ENCODE data around the gene TMEM131L.

Gene TMEM131L

DNA sequence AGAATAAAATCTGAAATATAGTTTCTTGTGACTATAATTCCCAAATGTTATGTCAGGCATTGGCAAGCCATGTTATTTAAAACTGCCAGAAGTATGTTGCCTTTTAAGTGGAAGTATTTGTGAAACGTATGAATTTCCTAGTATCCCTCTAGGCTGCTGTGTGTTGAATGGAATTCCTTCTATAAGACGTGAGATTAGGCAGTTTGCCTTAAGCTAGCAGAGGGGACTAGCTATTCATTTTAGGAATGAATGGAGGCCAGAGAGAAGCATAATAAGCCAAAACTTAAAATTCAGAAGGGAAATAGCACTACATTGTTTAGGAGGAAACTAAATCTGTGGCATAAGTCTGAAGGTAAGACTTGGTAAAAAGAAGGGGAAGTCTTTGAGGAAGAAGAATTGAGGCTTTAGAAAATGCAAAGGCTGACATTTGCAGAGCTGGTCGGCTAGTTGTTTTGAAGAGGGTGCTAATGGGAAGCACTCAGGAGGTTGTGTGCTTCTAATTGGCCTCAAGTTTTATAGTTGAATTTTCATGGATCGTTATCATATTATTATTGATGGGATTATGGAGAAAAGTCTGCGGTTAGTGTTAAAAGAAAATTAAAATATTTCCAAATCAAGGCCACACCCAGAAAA, 57.1 kb downstream of the TMEM131L start:
- DNase-seq: no peak

DNA sequence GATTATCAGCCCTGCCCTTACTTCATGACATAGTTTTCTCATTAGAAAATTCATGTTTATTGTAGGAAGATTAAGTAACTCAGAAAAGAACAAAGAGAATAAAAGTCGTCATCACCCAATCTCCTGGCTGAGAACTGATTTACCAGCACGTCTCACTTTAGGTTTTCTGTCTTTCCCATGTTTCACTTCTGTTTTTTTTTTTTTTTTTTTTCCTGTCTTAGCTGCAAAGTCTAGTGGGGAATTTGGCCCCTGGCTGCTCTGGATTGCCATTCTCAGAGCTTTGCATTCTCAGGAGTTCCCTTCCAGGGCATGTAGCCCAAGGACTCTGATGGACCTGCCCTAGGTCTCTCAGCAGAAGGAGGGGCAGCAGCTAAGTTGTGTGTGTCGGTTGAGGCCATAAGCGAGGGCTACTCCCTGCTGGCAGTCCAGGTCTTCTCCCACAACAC, 57.8 kb downstream of the TMEM131L start:
- no peak for DNase-seq

DNA sequence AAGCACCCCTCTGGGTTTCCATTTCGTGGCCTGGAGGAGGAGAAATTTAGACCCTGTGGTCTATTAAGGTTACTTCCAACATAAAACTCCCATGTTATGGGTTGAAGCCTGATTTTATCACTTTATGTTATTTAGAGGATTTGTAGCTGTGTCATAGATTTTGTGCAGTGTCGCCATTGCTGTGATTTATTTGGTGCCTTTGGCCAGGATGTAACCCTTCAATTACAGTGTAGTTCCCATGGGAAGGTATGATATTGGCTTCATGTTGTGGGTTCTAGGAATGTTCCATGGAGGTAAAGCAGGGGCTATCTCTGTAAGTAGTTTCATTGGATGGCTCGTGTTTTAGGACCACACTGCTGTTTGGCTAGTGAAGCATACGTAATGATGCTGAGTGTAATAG, 58.5 kb downstream of the TMEM131L start:
- DNase-seq: no peak

DNA sequence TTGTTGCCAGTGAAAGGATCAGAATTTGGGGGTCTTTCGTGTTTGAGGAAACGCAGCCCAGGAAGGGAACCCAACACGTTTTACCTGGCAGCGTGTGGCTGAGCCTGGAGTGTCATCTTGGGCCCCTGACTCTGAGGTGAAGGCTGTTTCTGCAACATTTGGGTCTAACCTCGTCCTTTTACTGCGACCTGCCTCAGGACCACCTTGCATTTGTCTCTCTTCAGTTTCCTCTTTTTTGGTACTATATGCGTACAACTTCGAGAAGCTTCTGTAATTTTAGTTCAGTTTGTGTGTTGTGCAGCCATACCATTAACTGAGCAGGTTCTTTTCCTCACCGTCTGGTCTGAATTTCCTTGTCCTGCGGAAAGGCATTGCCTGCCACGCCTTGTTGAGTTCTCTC, 61.5 kb downstream of the TMEM131L start:
- DNase-seq: no peak

DNA sequence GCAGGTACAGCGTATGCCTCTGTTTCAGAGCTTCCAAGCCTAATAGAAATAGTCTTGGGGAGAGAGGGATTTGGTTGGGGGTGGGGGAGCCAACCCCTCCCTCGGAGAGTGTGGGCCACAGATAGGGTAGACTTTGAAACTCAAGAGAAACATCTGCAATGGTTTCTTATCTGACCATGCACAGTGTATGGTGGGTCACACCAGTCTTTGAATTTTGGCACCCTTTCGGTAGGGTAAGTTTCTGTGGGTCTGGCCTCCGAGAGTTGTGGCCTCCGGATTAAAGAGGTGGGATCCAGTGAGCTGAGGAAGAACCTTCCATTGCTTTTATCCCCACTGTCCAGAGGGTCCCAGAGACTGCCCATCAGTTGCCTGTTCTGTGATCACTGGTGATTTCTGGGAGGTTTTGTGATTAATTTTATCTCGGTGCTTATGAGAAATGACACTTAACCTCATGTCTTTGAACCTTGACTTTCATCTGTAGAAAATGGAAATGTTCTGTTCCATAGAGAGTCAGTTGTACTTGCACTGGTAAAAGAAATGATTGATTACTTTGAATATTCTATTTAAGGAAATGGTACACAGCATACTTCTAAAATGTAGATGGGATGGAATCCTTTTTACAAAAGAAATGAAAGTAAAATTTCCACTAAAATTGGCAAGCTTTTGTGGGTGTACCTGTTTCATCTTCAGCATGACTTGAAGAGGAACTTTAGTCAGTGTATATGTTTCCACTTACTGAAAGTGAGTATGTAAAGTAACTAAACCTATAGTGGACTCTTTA, 62.7 kb downstream of the TMEM131L start:
- no peak for DNase-seq

DNA sequence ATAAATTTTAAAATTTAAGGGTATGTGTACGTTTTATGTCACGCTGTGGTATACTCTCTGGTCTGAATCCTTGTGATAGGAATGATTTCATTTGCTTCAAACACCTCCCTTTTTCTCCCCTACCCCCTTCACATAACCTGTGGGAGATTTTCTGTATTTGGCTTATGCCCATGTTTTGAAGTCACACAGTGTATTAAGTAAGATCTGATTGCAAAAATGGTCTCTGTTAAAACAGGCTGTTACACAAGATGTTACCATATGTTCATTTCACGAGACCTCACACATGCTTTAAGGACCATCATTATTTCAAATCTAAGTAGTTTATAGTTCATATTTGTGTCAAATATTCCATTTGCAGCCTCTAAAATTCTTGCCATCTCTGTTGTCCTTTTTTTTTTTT, 63.5 kb downstream of the TMEM131L start:
- DNase-seq: no peak

DNA sequence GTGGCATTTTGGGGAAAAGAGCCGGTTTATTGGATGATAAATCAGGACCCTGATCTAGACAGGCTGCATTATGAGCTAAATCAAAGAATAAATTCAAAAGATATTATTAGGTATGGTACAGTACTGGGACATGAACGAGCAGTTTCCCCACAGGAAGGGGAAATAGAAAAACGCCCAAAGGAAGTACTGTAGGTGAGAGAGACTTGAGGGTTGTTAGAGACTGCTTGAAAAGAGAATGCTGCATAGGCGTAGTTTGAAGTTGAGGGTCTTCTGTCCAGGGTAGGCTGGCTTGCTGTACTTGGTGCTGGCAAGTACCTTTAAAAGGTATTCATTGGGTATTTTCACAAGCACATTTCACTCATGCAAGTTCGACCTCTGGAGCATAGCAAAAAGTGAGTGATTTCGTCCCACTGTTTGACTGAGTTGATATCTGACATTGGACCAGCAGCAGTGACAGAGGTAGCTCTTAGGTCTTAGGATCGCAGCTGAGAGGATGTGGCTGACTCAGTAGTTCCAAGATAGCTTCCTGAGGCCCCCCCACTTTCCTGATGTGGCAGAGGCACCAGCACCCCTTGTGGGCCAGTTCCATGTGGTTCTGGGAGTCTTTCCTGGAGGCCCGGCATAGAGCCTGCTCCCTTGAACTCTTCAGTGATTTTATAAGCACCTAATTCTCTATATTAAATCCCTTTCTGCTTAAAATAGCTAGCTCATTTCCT, 64.3 kb downstream of the TMEM131L start:
- peak; percentile 19 for DNase-seq

DNA sequence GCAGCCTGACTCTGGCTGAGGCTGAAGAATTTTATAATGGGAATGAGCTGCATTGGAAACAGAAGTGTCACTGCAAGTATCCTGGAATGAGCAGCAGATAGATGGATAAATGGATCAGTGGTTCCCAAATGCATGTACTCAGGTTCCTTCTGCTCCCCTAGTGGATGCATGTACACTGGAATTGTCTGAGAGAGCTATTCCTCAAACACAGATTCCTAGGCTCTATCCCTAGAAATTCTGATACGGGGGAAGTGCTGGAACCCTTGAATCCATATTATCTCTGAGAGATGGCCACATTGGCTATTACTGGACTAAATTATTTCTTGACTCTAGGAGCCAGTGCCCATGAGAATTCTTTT, 64.8 kb downstream of the TMEM131L start:
- no peak for DNase-seq

DNA sequence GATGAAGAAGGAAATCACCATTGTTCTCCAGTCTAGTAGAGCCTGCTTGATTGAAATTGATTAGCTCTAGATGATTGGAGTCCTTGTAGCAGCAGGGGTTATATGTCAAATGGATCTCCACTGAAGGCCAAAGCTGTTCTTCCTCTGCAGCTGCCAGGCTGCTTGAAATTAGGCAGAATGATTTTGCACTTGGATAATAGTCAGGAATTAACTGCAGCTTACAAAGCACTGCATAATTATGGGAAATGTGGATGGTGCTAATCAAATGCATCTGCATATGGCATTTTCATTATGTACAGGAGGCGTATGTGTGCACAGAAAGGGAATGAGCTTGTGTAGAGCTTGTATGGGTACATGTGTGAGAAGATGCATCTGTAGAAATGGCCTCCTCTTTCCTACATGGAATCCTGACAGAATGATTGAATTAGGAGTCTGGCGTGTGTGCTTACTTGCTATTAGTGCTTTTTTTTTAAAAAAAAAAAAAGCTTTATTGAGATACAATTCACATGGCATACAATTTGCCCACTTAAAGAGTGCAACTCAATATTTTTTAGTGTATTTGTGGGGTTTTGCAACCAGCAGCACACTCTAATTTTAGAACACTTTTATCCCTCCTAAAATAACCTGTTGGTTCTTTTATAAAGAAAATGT, 65.9 kb downstream of the TMEM131L start:
- DNase-seq: no peak

DNA sequence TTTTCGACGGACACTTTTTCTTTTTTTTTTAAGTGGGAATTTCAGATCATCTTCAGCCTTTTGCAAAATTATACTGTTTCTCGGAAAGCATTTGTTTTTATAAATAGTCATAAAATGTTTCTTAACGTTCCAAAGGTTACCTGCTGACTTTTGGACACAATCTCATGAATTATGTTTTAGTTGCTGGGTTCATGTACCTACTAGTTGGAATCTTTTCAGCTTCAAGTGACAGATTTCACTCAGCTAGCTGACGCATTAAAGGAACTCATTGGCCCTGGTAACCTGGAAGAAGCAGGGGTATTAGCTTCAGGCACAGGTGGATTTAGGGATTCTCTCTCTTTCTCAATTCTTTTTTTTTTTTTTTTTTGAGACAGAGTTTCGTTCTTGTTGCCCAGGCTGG, 66.5 kb downstream of the TMEM131L start:
- DNase-seq: no peak

DNA sequence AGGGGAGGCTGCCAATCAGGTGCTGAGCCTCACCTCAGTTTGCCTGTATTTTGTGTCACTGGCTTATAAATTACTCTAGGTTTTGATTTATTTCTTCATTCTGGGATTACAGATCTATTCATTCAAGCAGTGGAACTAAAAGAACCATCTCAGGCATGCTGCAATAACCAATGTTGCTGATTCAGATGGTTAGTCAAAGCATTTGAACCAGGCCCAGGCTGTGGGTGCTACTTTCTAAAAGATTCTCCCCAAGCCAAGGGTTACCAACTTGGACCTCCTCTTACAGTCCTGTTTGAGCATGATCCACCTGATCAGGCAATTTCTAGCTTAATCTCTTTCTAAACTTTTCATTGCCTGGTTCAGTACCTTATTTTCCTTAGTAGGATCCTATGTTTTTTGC, 67.2 kb downstream of the TMEM131L start:
- DNase-seq: no peak

DNA sequence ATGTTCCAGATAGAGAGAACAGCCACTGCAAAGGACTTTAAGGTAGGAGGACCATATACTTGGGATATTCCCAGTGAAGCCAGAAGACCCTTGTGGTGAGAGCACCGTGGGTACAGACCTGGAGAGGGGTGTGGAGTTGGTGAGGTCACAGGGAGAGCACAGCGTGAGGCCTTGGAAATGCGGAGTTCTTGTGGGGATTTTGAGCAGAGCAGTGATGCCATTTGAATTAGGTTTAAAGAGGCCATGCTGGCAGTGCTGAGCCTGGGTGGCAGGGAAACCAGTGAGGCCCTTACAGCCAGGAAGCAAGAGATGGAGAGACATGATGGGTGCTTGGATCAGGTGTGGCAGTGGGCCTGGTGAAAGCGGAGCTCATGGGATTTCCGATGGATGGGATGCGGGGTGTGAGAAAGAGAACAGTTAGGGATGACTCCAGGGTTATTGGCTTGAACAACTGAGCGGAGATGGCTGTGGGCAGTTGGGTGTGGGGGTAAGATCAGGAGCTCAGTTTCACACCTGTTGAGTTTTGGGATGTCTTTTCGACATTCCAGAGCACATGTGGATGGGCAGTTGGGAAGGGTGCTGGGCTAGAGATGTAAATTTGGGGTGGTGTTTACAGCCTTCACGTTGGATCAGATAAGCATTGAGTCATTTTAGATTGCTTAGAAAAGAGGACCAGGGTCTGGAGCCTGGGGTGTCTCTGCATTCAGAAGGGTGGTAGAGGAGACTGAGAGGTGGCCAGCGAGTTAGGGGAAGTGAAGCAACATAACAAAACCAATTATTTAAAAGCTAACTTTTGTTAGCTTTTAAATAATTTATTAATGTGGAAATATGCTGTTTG, 68.9 kb downstream of the TMEM131L start:
- no peak for DNase-seq

DNA sequence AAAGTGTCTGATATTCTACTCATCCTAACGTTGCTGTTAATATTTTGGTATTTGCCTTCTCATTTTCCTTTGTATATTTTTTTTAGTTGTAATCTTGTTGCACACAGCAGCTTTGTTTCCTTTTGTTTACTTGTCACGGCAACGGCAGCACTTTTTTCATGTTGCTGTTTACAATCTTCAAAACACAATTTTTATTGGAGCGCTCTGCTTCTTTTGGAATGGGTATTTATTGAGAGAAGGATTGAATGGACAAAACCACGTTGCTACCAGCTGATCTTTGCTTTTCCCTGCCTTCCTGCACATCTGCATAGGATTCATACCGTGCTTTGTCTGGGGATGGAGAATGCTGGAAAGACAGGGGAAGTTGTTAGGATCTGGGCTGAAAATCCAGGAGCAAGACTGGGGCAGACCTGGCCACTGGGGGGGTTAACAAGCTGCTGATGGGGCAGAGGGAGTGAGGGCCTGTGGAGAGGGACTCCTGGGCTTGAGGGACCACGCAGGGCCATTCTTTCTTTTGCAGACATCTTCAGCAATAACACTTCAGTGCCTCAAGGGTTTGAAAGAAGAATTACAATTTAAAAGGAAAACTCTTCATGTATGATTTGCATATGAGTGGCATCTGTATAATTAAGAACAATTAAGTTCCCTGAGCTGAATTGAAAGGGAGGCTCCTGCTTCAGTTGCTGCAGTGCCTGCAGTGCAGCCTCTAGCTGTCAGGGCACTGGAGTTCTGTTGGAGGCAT, 69.8 kb downstream of the TMEM131L start:
- DNase-seq: no peak

DNA sequence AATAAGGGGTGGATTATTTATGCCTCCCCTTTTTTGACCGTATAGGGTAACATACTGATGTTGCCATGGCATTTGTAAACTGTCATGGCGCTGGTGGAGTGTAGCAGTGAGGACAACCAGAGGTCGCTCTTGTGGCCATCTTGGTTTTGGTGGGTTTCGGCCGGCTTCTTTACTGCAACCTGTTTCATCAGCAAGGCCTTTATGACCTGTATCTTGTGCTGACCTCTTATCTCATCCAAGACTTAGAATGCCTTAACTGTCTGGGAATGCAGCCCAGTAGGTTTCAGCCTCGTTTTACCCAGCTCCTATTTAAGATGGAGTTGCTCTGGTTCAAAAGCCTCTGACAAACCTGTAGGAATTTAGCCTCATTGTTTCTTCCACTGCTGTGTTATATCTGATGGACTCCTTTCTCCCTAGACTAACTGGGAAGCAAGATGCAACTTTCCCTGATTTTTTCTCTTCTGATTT, 71.4 kb downstream of the TMEM131L start:
- DNase-seq: no peak

DNA sequence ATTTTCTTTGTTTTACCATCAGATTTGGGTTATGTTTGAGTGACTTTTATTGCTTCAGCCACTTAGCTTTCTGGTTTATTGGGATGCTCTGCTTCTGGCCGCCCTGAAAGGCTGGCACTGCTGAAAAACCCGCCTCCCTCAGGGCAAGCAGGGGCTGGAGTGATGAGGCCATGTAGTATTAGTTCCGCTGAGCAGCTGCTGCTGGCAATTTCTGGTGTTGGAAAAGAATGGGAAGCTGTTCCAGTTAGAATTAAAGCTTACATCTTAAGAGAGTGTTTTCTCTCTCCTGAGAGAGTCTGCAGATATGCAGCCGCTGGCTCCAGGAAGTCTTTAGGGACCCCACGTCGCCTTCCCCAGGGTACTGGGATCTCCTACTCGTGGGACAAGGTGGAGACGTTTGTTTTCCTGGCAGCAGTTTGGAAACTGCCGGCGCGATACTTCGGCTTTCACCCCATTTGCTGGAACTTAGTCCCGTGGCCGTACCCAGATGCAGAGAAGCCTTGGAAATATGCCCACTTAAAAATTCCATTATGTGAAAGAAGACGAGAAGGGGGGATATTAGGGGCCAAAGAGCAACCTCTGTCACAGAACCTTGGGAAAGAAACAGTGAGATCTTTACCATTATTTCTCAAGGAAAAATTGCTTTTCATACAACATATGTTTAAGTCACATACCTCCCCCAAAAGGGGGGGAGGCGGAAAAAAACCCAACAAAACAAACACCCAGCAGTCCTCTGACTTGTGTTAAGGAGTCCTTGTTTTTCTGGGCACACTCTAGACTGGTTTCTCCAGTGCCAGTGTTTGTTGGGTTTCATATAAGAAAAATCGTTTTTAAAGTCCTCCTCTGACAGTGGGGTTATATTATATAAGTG, 72.6 kb downstream of the TMEM131L start:
- DNase-seq: no peak

DNA sequence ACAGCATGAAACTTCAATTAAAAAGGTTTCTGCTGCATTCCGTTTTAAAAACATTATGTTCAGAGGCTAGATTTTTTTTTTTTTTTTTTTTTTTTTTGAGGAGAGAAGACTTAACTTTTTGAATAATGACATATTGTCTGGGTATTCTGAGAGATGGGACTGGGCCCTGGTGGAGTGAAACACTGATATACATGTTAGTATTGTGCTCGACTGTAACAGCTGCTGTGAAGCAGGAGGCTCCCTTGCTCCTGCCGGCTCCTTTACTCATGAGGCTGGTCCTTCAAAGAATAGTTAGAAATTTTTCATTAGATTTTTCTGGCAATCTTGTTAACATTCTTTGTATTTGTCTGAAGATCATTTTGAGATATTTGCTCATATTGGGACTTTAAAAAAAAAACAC, 73.3 kb downstream of the TMEM131L start:
- no peak for DNase-seq

DNA sequence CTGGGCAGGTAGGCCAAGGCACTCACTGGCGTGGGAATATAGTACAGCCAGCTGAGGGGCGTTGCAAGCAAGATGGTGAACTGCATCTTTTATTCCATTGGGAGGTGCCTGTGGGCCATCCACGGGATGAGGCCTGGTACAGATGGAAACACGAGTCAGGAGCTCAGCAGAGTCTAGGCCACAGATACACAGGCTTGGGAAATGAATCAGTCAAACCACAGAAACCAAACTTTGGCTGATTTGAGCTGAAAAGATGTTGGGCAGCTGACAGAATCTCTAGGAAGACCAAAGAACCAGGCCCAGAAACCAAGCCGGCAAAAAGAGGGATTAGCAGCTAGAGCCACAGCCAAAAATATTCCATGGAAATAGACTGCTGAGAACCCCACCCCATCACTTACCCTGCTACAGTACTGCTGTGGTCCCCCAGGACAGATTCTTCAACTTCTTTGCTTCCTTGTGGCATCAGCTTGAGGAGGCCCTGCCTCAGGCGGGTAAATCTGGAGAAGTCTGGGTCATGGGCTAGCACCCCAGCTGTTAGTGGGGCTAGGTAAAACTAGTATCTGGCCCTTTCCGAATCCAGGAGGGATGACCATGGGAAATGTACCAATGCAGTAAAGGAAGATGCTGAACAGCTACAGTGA, 75.4 kb downstream of the TMEM131L start:
- DNase-seq: no peak

DNA sequence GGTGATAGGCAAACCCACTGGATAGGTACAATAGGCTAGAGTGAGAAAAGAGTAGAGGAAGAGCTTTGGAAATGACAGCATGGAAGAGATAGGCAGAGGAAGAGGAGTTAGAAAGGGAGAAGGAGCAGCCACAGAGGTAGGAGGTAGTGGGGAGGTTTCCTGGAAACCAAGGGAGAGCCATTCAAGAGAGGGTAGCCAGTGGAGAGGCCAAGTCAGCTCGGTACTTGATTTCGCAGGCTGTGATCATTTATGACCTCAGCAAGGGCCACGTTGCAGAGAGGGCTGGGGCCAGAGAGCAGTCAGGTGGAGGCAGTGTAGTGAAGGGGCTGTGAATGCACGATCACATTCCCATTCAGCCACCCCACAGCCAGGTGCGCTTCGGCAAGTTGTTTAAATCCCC, 76.0 kb downstream of the TMEM131L start:
- no peak for DNase-seq

DNA sequence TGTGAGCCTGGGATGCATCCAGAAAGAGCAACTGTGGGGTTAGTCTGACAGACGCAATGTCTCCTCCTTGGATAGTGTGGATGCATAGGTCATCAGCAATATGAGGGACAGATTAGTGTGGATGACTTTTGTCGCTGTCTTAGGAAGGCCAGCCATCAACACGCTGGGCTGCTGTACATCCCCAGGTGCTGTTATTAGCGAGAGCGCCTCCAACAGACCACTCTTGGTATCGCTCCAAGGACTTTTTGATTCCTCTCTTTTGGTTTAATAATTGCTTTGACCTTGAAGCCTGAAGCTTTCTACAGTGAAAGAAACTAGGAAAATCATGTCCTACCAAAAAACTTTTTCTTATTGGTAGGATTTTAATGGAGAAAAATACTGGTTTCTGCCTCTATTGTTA, 76.7 kb downstream of the TMEM131L start:
- no peak for DNase-seq

DNA sequence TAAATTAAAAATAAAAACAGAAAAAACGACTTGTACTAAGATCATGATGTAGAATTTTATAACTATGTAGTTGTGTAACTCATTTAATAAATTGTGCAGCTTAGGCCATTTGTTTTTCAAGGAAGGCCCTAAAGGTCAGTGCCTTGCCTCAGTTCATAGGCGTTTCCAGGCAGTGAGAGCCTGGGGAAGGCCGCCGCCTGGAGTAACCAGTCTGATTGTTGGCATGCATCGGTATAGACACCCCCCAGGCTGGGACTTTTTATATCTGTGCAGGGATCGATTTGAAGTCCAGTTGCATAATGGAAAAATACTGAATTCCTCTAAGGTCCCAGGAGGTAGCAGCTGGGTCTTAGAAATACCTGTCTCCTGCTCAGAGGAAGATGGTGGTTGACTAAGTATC, 77.2 kb downstream of the TMEM131L start:
- no peak for DNase-seq
